HepG2 (cell line): ENCODE measurements around the gene BAG3.

Experiments used
- NFE2 ChIP-seq: sonication (generic); formaldehyde crosslinking; IDR thresholded peaks from 2 replicates; pipeline ENCODE4 v1.4.0; 2020; ENCODE audit warnings: missing genetic modification reagents
- NFE2L1 ChIP-seq: sonication (generic); formaldehyde crosslinking; IDR thresholded peaks from 2 replicates; pipeline ENCODE4 v1.4.0; 2020; ENCODE audit warnings: missing genetic modification reagents, mild to moderate bottlenecking, borderline replicate concordance
- RELA ChIP-seq: sonication (generic); formaldehyde crosslinking; IDR thresholded peaks from 2 replicates; pipeline ENCODE4 v1.4.0; 2020; ENCODE audit warnings: missing genetic modification reagents
- RFXANK ChIP-seq: IDR thresholded peaks from 2 replicates; pipeline ENCODE4 v1.6.1; 2016
- ZNF496 ChIP-seq: sonication (generic); formaldehyde crosslinking; IDR thresholded peaks from 2 replicates; pipeline ENCODE4 v1.8.1; 2023; ENCODE audit warnings: mild to moderate bottlenecking, moderate library complexity, missing genetic modification reagents; ENCODE audit not compliant: insufficient replicate concordance
- TF ChIP-seq, protein P1 (sequence below): IDR thresholded peaks from 2 replicates; pipeline ENCODE4 v1.6.1; 2016; ENCODE audit warnings: low read depth
- TF ChIP-seq, protein P2 (sequence below): sonication (generic); formaldehyde crosslinking; IDR thresholded peaks from 2 replicates; pipeline ENCODE4 v1.9.0; 2021; ENCODE audit warnings: missing genetic modification reagents, borderline replicate concordance
- TF ChIP-seq, protein P3 (sequence below): sonication (generic); formaldehyde crosslinking; IDR thresholded peaks from 2 replicates; pipeline ENCODE4 v1.5.0; 2020; ENCODE audit warnings: mild to moderate bottlenecking, missing genetic modification reagents, moderate library complexity

DNA sequence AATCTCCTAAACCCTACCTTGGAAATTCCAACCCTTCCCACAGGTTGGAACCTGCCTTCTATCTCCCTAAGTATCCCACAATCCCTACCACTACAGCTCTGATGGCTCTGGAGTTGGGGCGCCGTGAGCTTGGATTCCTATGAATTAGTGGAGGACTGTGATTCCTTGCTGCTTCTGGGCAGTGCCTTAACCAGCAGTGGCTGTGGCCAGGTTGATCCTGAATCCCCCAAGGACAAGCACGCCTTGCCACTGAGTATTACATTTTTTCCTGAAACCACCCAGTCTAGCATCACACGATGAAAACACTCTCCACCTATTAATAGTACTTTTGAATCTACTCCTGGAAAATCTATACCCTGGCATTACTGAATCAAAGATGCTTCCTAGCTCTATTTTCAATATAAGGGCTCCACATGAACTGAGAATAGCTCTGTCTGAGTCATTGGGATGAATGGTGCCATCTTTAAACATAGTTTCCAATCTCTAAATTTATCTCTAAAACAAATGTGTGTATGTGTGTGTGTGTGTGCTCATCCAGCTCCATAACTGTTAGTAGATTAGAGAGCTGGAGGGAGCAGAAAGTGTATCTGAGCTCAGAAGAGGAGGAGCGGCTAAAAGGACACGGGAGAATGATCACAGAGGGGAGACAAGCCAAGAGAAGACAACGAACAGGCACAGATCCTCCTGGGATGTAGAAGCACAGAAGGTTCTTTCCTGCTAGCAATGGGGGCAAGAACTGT, 62.7 kb downstream of the BAG3 start:
- TF ChIP-seq RELA (CRISPR knock-in tag) (no peak), ZNF496 (no peak), RFXANK (CRISPR knock-in tag) (no peak), NFE2L1 (CRISPR knock-in tag) (no peak), NFE2 (CRISPR knock-in tag) (no peak)
- TF ChIP-seq, protein P1, sequence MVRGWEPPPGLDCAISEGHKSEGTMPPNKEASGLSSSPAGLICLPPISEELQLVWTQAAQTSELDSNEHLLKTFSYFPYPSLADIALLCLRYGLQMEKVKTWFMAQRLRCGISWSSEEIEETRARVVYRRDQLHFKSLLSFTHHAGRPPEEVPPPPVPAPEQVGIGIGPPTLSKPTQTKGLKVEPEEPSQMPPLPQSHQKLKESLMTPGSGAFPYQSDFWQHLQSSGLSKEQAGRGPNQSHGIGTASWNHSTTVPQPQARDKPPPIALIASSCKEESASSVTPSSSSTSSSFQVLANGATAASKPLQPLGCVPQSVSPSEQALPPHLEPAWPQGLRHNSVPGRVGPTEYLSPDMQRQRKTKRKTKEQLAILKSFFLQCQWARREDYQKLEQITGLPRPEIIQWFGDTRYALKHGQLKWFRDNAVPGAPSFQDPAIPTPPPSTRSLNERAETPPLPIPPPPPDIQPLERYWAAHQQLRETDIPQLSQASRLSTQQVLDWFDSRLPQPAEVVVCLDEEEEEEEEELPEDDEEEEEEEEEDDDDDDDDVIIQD (CRISPR knock-in tag): no peak
- TF ChIP-seq, protein P2, sequence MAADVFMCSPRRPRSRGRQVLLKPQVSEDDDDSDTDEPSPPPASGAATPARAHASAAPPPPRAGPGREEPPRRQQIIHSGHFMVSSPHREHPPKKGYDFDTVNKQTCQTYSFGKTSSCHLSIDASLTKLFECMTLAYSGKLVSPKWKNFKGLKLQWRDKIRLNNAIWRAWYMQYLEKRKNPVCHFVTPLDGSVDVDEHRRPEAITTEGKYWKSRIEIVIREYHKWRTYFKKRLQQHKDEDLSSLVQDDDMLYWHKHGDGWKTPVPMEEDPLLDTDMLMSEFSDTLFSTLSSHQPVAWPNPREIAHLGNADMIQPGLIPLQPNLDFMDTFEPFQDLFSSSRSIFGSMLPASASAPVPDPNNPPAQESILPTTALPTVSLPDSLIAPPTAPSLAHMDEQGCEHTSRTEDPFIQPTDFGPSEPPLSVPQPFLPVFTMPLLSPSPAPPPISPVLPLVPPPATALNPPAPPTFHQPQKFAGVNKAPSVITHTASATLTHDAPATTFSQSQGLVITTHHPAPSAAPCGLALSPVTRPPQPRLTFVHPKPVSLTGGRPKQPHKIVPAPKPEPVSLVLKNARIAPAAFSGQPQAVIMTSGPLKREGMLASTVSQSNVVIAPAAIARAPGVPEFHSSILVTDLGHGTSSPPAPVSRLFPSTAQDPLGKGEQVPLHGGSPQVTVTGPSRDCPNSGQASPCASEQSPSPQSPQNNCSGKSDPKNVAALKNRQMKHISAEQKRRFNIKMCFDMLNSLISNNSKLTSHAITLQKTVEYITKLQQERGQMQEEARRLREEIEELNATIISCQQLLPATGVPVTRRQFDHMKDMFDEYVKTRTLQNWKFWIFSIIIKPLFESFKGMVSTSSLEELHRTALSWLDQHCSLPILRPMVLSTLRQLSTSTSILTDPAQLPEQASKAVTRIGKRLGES (CRISPR knock-in tag): no peak
- TF ChIP-seq, protein P3, sequence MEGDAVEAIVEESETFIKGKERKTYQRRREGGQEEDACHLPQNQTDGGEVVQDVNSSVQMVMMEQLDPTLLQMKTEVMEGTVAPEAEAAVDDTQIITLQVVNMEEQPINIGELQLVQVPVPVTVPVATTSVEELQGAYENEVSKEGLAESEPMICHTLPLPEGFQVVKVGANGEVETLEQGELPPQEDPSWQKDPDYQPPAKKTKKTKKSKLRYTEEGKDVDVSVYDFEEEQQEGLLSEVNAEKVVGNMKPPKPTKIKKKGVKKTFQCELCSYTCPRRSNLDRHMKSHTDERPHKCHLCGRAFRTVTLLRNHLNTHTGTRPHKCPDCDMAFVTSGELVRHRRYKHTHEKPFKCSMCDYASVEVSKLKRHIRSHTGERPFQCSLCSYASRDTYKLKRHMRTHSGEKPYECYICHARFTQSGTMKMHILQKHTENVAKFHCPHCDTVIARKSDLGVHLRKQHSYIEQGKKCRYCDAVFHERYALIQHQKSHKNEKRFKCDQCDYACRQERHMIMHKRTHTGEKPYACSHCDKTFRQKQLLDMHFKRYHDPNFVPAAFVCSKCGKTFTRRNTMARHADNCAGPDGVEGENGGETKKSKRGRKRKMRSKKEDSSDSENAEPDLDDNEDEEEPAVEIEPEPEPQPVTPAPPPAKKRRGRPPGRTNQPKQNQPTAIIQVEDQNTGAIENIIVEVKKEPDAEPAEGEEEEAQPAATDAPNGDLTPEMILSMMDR (CRISPR knock-in tag): no peak
